Transverse colon (tissue), 4 donors: ENCODE data around the gene GATC. TPM values are rescaled to one million over a fixed set of nuclear protein-coding genes. Genes with fewer than 3 reads are reported as not detected.

ENCODE experiments used
- DNase-seq: peaks from one replicate; pipeline ENCODE4 v3.0.0-alpha.2; 2019
- H3K27ac ChIP-seq, 4 donors: fragments of 200-600 bp; sonication (generic); 2 replicates each; pipeline ENCODE4 v1.5.1; 2016 to 2018; ENCODE audit warnings: inconsistent platforms in 4 of 4
- H3K27me3 ChIP-seq: fragments of 200-600 bp; sonication (generic); 2 replicates; pipeline ENCODE4 v1.5.1; 2017; ENCODE audit warnings: inconsistent platforms
- H3K36me3 ChIP-seq, 4 donors: fragments of 200-600 bp; sonication (generic); 2 replicates each; pipeline ENCODE4 v1.5.1; 2017 to 2019; ENCODE audit warnings: inconsistent platforms in 4 of 4
- H3K4me1 ChIP-seq, 4 donors: fragments of 200-600 bp; sonication (generic); 2 replicates each; pipeline ENCODE4 v1.5.1; 2017 to 2020; ENCODE audit warnings: inconsistent platforms in 4 of 4
- H3K4me3 ChIP-seq, 4 donors: fragments of 200-600 bp; sonication (generic); 1 replicate in 1 of 4; 2 replicates in 3 of 4; pipeline versions ENCODE4 v1.5.1 to v1.6.1; 2017 to 2019; ENCODE audit warnings: inconsistent platforms in 4 of 4
- H3K9me3 ChIP-seq, 2 donors: fragments of 200-600 bp; sonication (generic); 2 replicates each; pipeline ENCODE4 v1.5.1; 2017 to 2019; ENCODE audit warnings: inconsistent platforms in 2 of 2
- EP300 ChIP-seq: sonication (generic); formaldehyde crosslinking; IDR thresholded peaks from one replicate; pipeline ENCODE4 v1.6.1; 2017; ENCODE audit warnings: antibody characterized with exemption, low read depth
- POLR2A ChIP-seq: fragments of 450-650 bp; IDR thresholded peaks from one replicate; pipeline ENCODE4 v1.6.1; 2016; ENCODE audit warnings: antibody characterized with exemption, mild to moderate bottlenecking, moderate library complexity
- POLR2AphosphoS5 ChIP-seq, 3 donors: sonication (generic); formaldehyde crosslinking; IDR thresholded peaks; one replicate each; pipeline ENCODE4 v1.6.1; 2016; ENCODE audit warnings: antibody characterized with exemption in 3 of 3
- WGBS, 2 donors: methylation state at CpG; one replicate each; pipeline ENCODE4 v1.1.5; 2018; ENCODE audit warnings: low coverage in 1 of 2; 5-methylcytosine and 5-hydroxymethylcytosine counted together
- in situ Hi-C, 4 donors: fragments of 200-750 bp; cut with MboI; loops; one replicate each; pipeline versions ENCODE4 v1.15.0 to v1.15.1; 2017; ENCODE audit warnings: low sequenced_read_pairs in 3 of 4, low pct_ligation_motif_present in 1 of 4, low pct_unique_long_range_greater_than_20kb in 1 of 4
- intact Hi-C: fragments of 100-400 bp; cut with DNase I; formaldehyde crosslinking; loops from one replicate; pipeline ENCODE4 v1.15.1; 2023; ENCODE audit warnings: low total_unique reads
- total RNA-seq, 4 donors: library from RNA; depleted of rRNA; stranded (reverse); fragments of >200 nt; gene quantifications; one replicate each; pipeline ENCODE4 v1.1.0, GENCODE V29; 2016
- TF ChIP-seq, protein P1 (sequence below), 5 experiments: fragments of 200-600 bp in 3 of 5; fragments of 450-650 bp in 2 of 5; sonication (generic) in 3 of 5; IDR thresholded peaks; 1 replicate in 2 of 5; 2 replicates in 3 of 5; pipeline ENCODE4 v1.5.1; 2016 to 2017; ENCODE audit warnings: antibody characterized with exemption in 5 of 5, inconsistent platforms in 3 of 5, mild to moderate bottlenecking in 2 of 5, moderate library complexity in 1 of 5

The GATC gene
- total RNA-seq, 4 donors from 2014 or later, result 15.5 to 21.6 (median 19.2) TPM

DNA sequence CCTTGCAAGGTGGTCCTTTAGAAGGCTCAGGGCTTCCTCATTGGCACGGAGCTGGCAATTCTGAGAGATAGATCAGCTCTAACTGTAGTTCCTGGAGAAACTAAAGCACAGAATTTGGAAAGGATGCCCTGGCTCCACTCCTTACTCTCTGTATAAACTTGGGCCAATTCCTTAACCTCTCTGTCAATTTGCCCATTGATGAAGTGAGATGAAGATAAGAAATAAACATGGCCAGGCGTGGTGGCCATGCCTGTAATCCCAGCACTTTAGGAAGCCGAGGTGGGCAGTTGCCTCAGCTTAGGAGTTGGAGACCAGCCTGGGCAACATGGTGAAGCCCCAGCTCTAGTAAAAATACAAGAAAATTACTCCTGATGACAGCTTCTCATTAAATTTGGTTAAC is 42.4 kb upstream of the GATC start:
- no peak overlapping the region for H3K4me3 ChIP-seq
- H3K9me3 ChIP-seq, result no peaks in the 10 kb centered on the region
- WGBS, 2 donors, result 20 to 76% methylated on average over 1 to 3 of the region's 3 CpGs
- in situ Hi-C loops (no loop called here), intact Hi-C loops (no loop called here)
- peaks cover 4 to 8% (median 6%) of the 10 kb centered on the region in 4 donors for H3K4me1 ChIP-seq
- no peak for DNase-seq
- no peaks in the 10 kb centered on the region for H3K27me3 ChIP-seq
- H3K36me3 ChIP-seq, result no peaks in the 10 kb centered on the region
- no peak for TF ChIP-seq POLR2A
- TF ChIP-seq, protein P1, sequence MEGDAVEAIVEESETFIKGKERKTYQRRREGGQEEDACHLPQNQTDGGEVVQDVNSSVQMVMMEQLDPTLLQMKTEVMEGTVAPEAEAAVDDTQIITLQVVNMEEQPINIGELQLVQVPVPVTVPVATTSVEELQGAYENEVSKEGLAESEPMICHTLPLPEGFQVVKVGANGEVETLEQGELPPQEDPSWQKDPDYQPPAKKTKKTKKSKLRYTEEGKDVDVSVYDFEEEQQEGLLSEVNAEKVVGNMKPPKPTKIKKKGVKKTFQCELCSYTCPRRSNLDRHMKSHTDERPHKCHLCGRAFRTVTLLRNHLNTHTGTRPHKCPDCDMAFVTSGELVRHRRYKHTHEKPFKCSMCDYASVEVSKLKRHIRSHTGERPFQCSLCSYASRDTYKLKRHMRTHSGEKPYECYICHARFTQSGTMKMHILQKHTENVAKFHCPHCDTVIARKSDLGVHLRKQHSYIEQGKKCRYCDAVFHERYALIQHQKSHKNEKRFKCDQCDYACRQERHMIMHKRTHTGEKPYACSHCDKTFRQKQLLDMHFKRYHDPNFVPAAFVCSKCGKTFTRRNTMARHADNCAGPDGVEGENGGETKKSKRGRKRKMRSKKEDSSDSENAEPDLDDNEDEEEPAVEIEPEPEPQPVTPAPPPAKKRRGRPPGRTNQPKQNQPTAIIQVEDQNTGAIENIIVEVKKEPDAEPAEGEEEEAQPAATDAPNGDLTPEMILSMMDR (IDR thresholded peaks at IDR 0.05), result no peak
- no peak for TF ChIP-seq POLR2AphosphoS5 (IDR thresholded peaks at IDR 0.05)
- TF ChIP-seq EP300, result no peak
- H3K27ac ChIP-seq, result no peak overlapping the region

- DNase-seq, result no peak
- Histone ChIP-seq H3K27ac (no peak overlapping the region), H3K4me3 (no peak overlapping the region), H3K4me1 (peaks cover 4 to 8% (median 6%) of the 10 kb centered on the region in 4 donors), H3K36me3 (no peaks in the 10 kb centered on the region), H3K27me3 (no peaks in the 10 kb centered on the region), H3K9me3 (no peaks in the 10 kb centered on the region)
- intact Hi-C loops, result no loop called here
- 45 to 80% methylated on average over 1 of the region's 1 CpG for WGBS, 2 donors
- TF ChIP-seq POLR2A, result no peak
- in situ Hi-C loops, result no loop called here
These were observed 42.0 kb upstream of the GATC start for GRCh38 chr12:120404271-120404670.

DNA sequence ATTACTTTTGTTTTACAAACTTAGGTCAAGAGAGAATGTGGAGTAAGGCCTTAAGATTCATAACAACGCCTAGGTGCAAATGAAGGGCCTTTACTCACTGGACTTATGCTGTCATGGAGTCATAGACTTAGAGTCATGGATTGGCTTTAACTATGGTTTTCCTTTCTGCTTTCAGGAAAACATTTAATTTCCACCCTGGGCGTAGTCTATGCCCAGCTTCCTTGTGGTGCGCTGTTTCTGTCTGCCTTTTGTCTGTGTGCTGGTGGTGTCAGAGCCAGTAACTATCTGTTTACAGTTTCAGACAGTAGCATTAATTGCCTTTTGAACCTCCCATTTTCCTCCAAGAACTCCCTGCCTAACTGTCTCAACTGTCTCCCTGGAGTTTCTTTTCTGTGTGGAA is 40.2 kb upstream of the GATC start:
- peak overlapping the region; percentile 0 to 40 (median 19) for H3K27ac ChIP-seq
- intact Hi-C loops, result no loop called here
- in situ Hi-C loops, result no loop called here
- H3K4me1 ChIP-seq, result peaks cover 4 to 8% (median 6%) of the 10 kb centered on the region in 4 donors
- H3K27me3 ChIP-seq, result no peaks in the 10 kb centered on the region
- WGBS, 2 donors, result 32 to 45% methylated on average over 3 of the region's 3 CpGs
- DNase-seq, result no peak
- no peaks in the 10 kb centered on the region for H3K9me3 ChIP-seq
- TF ChIP-seq POLR2A (no peak), EP300 (no peak), POLR2AphosphoS5 (IDR thresholded peaks at IDR 0.05) (no peak)
- TF ChIP-seq, protein P1 (IDR thresholded peaks at IDR 0.05), result no peak
- no peaks in the 10 kb centered on the region for H3K36me3 ChIP-seq
- H3K4me3 ChIP-seq, result no peak overlapping the region

GRCh38 chr12:120406553-120406952 is 39.7 kb upstream of the GATC start:
- DNase-seq, result no peak

More at GRCh38 chr12:120406553-120406952, 39.7 kb upstream of the GATC start:
- in situ Hi-C loops, result no loop called here
- Histone ChIP-seq H3K27ac (peak overlapping the region; percentile 0 to 40 (median 19)), H3K4me3 (no peak overlapping the region), H3K4me1 (peaks cover 4 to 8% (median 6%) of the 10 kb centered on the region in 4 donors), H3K27me3 (no peaks in the 10 kb centered on the region), H3K9me3 (no peaks in the 10 kb centered on the region), H3K36me3 (no peaks in the 10 kb centered on the region)
- intact Hi-C loops, result no loop called here
- WGBS, 2 donors, result 93 to 94% methylated on average over 3 of the region's 3 CpGs
- no peak for TF ChIP-seq POLR2A
- TF ChIP-seq POLR2AphosphoS5 (IDR thresholded peaks at IDR 0.05), result no peak
- TF ChIP-seq, protein P1 (IDR thresholded peaks at IDR 0.05), result no peak
- TF ChIP-seq EP300, result no peak
